Thyroid gland (tissue), 4 donors: Measurements from ENCODE around the gene OR51B5.

Experiments used
- POLR2A ChIP-seq, 2 donors: fragments of 450-650 bp; IDR thresholded peaks; one replicate each; pipeline ENCODE4 v1.6.1; 2017; ENCODE audit warnings: antibody characterized with exemption in 2 of 2, mild to moderate bottlenecking in 2 of 2, moderate library complexity in 1 of 2
- TF ChIP-seq, protein P1 (sequence below), 6 experiments: fragments of 200-600 bp in 3 of 6; fragments of 450-650 bp in 3 of 6; sonication (generic) in 3 of 6; IDR thresholded peaks; one replicate each; pipeline ENCODE4 v1.5.1; 2016 to 2019; ENCODE audit warnings: antibody characterized with exemption in 6 of 6, mild to moderate bottlenecking in 2 of 6, inconsistent platforms in 1 of 6, moderate library complexity in 1 of 6

DNA sequence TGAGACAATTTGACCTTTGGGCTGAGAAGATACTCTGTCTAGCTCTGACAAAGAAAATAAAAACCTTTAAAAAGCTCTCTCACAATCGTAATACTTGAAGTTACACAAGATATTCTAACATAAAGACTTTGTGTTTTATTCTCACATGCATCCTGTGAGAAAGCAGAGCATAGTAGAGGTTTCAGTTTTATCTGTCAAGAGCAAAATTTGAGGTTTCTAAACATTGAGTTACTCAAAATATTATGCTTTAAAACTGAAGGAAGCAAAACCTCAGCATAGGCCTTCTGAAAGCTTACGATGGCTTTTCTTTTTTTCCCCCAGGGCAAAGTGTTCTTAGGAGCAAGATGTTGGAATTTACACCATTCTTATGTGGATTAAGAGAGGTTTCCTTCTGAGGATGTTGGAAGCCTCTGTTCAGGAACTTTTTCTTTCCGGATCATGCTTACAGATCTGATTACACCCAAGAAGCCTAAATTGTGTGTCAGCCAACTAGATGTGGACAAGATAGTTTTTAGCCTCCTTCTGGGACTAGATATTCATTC, 25.2 kb upstream of the OR51B5 start:
- TF ChIP-seq, protein P1, sequence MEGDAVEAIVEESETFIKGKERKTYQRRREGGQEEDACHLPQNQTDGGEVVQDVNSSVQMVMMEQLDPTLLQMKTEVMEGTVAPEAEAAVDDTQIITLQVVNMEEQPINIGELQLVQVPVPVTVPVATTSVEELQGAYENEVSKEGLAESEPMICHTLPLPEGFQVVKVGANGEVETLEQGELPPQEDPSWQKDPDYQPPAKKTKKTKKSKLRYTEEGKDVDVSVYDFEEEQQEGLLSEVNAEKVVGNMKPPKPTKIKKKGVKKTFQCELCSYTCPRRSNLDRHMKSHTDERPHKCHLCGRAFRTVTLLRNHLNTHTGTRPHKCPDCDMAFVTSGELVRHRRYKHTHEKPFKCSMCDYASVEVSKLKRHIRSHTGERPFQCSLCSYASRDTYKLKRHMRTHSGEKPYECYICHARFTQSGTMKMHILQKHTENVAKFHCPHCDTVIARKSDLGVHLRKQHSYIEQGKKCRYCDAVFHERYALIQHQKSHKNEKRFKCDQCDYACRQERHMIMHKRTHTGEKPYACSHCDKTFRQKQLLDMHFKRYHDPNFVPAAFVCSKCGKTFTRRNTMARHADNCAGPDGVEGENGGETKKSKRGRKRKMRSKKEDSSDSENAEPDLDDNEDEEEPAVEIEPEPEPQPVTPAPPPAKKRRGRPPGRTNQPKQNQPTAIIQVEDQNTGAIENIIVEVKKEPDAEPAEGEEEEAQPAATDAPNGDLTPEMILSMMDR (IDR thresholded peaks at IDR 0.05), result no peak
- no peak for TF ChIP-seq POLR2A (IDR thresholded peaks at IDR 0.05)
